OCI-LY1 (cell line): ENCODE measurements around the gene C11orf52.
"Not testable (repeated sequence)": the region's sequence is repeated elsewhere in the genome, so short reads cannot be mapped to it uniquely, and the experiment has no call there.

Experiments used
- H2AFZ ChIP-seq: fragments of 200-600 bp; sonication (generic), shearing (Covaris generic); 2 replicates; pipeline ENCODE4 v1.6.0; 2014; ENCODE audit warnings: antibody characterized with exemption, mild to moderate bottlenecking, low read length
- H3F3A ChIP-seq: fragments of 200-600 bp; sonication (generic), shearing (Covaris generic); 2 replicates; pipeline ENCODE4 v1.6.0; 2014; ENCODE audit warnings: mild to moderate bottlenecking, antibody characterized with exemption, low read length, moderate library complexity; ENCODE audit not compliant: insufficient read depth
- H3K27ac ChIP-seq: fragments of 200-600 bp; sonication (generic); 2 replicates; pipeline ENCODE4 v1.5.1; 2014; ENCODE audit warnings: low read length, mixed run types, mild to moderate bottlenecking, low read depth; ENCODE audit not compliant: poor library complexity, severe bottlenecking
- H3K27me3 ChIP-seq: fragments of 200-600 bp; sonication (generic); 2 replicates; pipeline ENCODE4 v1.6.0; 2014; ENCODE audit warnings: antibody characterized with exemption, mild to moderate bottlenecking, low read length, moderate library complexity; ENCODE audit not compliant: insufficient read depth
- H3K36me3 ChIP-seq: fragments of 200-600 bp; sonication (generic); 2 replicates; pipeline ENCODE4 v1.6.1; 2014; ENCODE audit warnings: mild to moderate bottlenecking, antibody characterized with exemption, low read length, moderate library complexity, mixed read lengths; ENCODE audit not compliant: insufficient read depth
- H3K4me1 ChIP-seq: fragments of 200-600 bp; sonication (generic); 2 replicates; pipeline ENCODE4 v1.5.1; 2014; ENCODE audit warnings: mild to moderate bottlenecking, low read length, moderate library complexity; ENCODE audit not compliant: insufficient read depth, severe bottlenecking
- H3K4me2 ChIP-seq: fragments of 200-600 bp; sonication (generic), shearing (Covaris generic); 2 replicates; pipeline ENCODE4 v1.6.1; 2014; ENCODE audit warnings: low read length
- H3K4me3 ChIP-seq: fragments of 200-600 bp; sonication (generic); 2 replicates; pipeline ENCODE4 v1.5.1; 2014; ENCODE audit warnings: low read length, low read depth, mild to moderate bottlenecking, mixed read lengths; ENCODE audit not compliant: poor library complexity, severe bottlenecking
- H3K79me2 ChIP-seq: fragments of 200-600 bp; shearing (Covaris generic); 2 replicates; pipeline ENCODE4 v1.6.1; 2016; ENCODE audit warnings: mixed run types, low read length, mixed read lengths; ENCODE audit not compliant: insufficient read depth
- H3K9ac ChIP-seq: fragments of 200-600 bp; sonication (generic), shearing (Covaris generic); 2 replicates; pipeline ENCODE4 v1.6.1; 2014; ENCODE audit warnings: mild to moderate bottlenecking, low read length, mixed read lengths
- H3K9me2 ChIP-seq: fragments of 200-600 bp; sonication (generic), shearing (Covaris generic); 2 replicates; pipeline ENCODE4 v1.6.1; 2014; ENCODE audit warnings: low read depth, mild to moderate bottlenecking, low read length, mixed read lengths
- H3K9me3 ChIP-seq: fragments of 200-600 bp; shearing (Covaris generic); 2 replicates; pipeline ENCODE4 v1.6.1; 2014; ENCODE audit warnings: low read length, mixed read lengths
- H4K20me1 ChIP-seq: fragments of 200-600 bp; sonication (generic), shearing (Covaris generic); 2 replicates; pipeline ENCODE4 v1.6.0; 2016; ENCODE audit warnings: mild to moderate bottlenecking, low read length; ENCODE audit not compliant: insufficient read depth
- CTCF ChIP-seq: fragments of 200-600 bp; sonication (generic), shearing (Covaris generic); IDR thresholded peaks from 2 replicates; pipeline ENCODE4 v1.5.1; 2017; ENCODE audit warnings: mild to moderate bottlenecking, antibody characterized with exemption, low read length, moderate library complexity, mixed read lengths
- EZH2 ChIP-seq: fragments of 200-600 bp; sonication (generic), shearing (Covaris generic); IDR thresholded peaks from 2 replicates; pipeline ENCODE4 v1.8.0; 2017; ENCODE audit warnings: borderline replicate concordance, mixed run types, mild to moderate bottlenecking, antibody characterized with exemption, low read length, moderate library complexity, mixed read lengths

Gene C11orf52

GRCh38 chr11:111930472-111930871 is 11.8 kb downstream of the C11orf52 start:
- Histone ChIP-seq H3F3A (no peaks in the 10 kb centered on the region; the same call in 1 of the 2 replicates), H3K79me2 (no peaks in the 10 kb centered on the region), H3K4me2 (no peak overlapping the region), H4K20me1 (no peaks in the 10 kb centered on the region), H3K36me3 (no peaks in the 10 kb centered on the region), H2AFZ (no peak overlapping the region), H3K9me2 (no peaks in the 10 kb centered on the region), H3K4me3 (no peak overlapping the region), H3K4me1 (peaks cover 21% of the 10 kb centered on the region), H3K9ac (no peak overlapping the region), H3K27ac (no peak overlapping the region), H3K27me3 (no peaks in the 10 kb centered on the region), H3K9me3 (no peaks in the 10 kb centered on the region)
- TF ChIP-seq CTCF (no peak), EZH2 (no peak)

- peaks cover 25% of the 10 kb centered on the region for H3K4me1 ChIP-seq
- no peaks in the 10 kb centered on the region; the same call in 1 of the 2 replicates for H3F3A ChIP-seq
- H3K4me3 ChIP-seq = no peak overlapping the region
- no peaks in the 10 kb centered on the region for H3K27me3 ChIP-seq
- no peak for TF ChIP-seq CTCF
- TF ChIP-seq EZH2 = no peak
- no peaks in the 10 kb centered on the region for H3K9me2 ChIP-seq
- H2AFZ ChIP-seq = no peak overlapping the region
- no peak overlapping the region for H3K9ac ChIP-seq
- no peaks in the 10 kb centered on the region for H3K9me3 ChIP-seq
- H3K4me2 ChIP-seq = no peak overlapping the region
- H4K20me1 ChIP-seq = no peaks in the 10 kb centered on the region
- no peak overlapping the region for H3K27ac ChIP-seq
- no peaks in the 10 kb centered on the region for H3K36me3 ChIP-seq
- H3K79me2 ChIP-seq = no peaks in the 10 kb centered on the region
These were observed 13.9 kb downstream of the C11orf52 start for GRCh38 chr11:111932611-111932950.

- not testable (repeated sequence) for H3K9me3 ChIP-seq, H4K20me1 ChIP-seq, H3K4me3 ChIP-seq, H3K9me2 ChIP-seq, H2AFZ ChIP-seq, H3K4me2 ChIP-seq, H3K27me3 ChIP-seq, H3F3A ChIP-seq, H3K27ac ChIP-seq, H3K79me2 ChIP-seq, H3K9ac ChIP-seq, H3K36me3 ChIP-seq
- peaks cover 28% of the 10 kb centered on the region for H3K4me1 ChIP-seq
These were observed 14.5 kb downstream of the C11orf52 start for GRCh38 chr11:111933176-111933575.

GRCh38 chr11:111933872-111934271 is 15.2 kb downstream of the C11orf52 start:
- no peak overlapping the region for H3K27ac ChIP-seq

More at GRCh38 chr11:111933872-111934271, 15.2 kb downstream of the C11orf52 start:
- Histone ChIP-seq H3K27me3 (no peaks in the 10 kb centered on the region), H3K9ac (no peak overlapping the region), H3K9me2 (no peaks in the 10 kb centered on the region), H2AFZ (no peak overlapping the region), H4K20me1 (no peaks in the 10 kb centered on the region), H3K4me3 (no peak overlapping the region), H3F3A (no peaks in the 10 kb centered on the region; the same call in 1 of the 2 replicates), H3K79me2 (no peaks in the 10 kb centered on the region), H3K4me1 (peaks cover 35% of the 10 kb centered on the region), H3K36me3 (no peaks in the 10 kb centered on the region), H3K9me3 (no peaks in the 10 kb centered on the region), H3K4me2 (no peak overlapping the region)
- TF ChIP-seq EZH2 = no peak
- no peak for TF ChIP-seq CTCF
